MCF 10A (cell line): ENCODE measurements around the gene KIF15. TPM values are rescaled to one million over a fixed set of nuclear protein-coding genes. Genes with fewer than 3 reads are reported as not detected.

Source experiments
- BruUV-seq: library from RNA; stranded (reverse); fragments of 400-500 nt; replicated peaks from 2 replicates; lab custom pipeline; 2021; lab: Mats Ljungman, UMichigan
- CTCF ChIA-PET: fragments of 300-600 bp; sonication (Branson Sonifier 250); formaldehyde crosslinking; extraction: SDS; loops from one replicate; lab custom pipeline; 2021; ENCODE audit warnings: antibody characterized with exemption, inconsistent platforms; lab: Yijun Ruan, JAX
- POLR2A ChIA-PET: fragments of 300-600, 350-650 bp; sonication (Branson Sonifier 250); formaldehyde crosslinking; extraction: SDS; loops from one replicate; lab custom pipeline; 2020; ENCODE audit warnings: antibody characterized with exemption, inconsistent platforms; lab: Yijun Ruan, JAX
- DNase-seq: peaks from one replicate; pipeline ENCODE4 v3.0.0-alpha.2; 2018; ENCODE audit not compliant: unreplicated experiment
- H3K27ac Mint-ChIP-seq: one replicate; pipeline ENCODE4 v1.8.0; 2022; ENCODE audit warnings: mild to moderate bottlenecking, low read depth, mixed read lengths; ENCODE audit not compliant: unreplicated experiment
- H3K27me3 Mint-ChIP-seq: one replicate; pipeline ENCODE4 v1.8.0; 2022; ENCODE audit warnings: mixed read lengths; ENCODE audit not compliant: insufficient read depth, unreplicated experiment
- H3K36me3 Mint-ChIP-seq: one replicate; pipeline ENCODE4 v1.8.0; 2022; ENCODE audit warnings: mild to moderate bottlenecking, moderate library complexity, mixed read lengths; ENCODE audit not compliant: insufficient read depth, unreplicated experiment
- H3K4me1 Mint-ChIP-seq: one replicate; pipeline ENCODE4 v1.8.0; 2022; ENCODE audit warnings: mixed read lengths; ENCODE audit not compliant: insufficient read depth, unreplicated experiment
- H3K4me3 Mint-ChIP-seq: one replicate; pipeline ENCODE4 v1.8.0; 2022; ENCODE audit warnings: mild to moderate bottlenecking, moderate library complexity, mixed read lengths; ENCODE audit not compliant: unreplicated experiment
- H3K9me3 Mint-ChIP-seq: one replicate; pipeline ENCODE4 v1.8.0; 2022; ENCODE audit warnings: mixed read lengths; ENCODE audit not compliant: unreplicated experiment
- intact Hi-C: fragments of 100-400 bp; cut with micrococcal nuclease; formaldehyde crosslinking; loops from 2 replicates; pipeline ENCODE4 v1.14.1; 2022
- total RNA-seq: library from RNA; stranded (reverse); gene quantifications from 2 replicates; pipeline ENCODE4 v1.2.3, GENCODE V29; 2022
- TF ChIP-seq, protein P1 (sequence below): fragments of 200-600 bp; IDR thresholded peaks from one replicate; pipeline ENCODE4 v1.8.0; 2022; ENCODE audit warnings: antibody characterized with exemption, mild to moderate bottlenecking; ENCODE audit not compliant: unreplicated experiment

KIF15 gene
- total RNA-seq, 1 experiment from 2014 or later, result 10.6 TPM

DNA sequence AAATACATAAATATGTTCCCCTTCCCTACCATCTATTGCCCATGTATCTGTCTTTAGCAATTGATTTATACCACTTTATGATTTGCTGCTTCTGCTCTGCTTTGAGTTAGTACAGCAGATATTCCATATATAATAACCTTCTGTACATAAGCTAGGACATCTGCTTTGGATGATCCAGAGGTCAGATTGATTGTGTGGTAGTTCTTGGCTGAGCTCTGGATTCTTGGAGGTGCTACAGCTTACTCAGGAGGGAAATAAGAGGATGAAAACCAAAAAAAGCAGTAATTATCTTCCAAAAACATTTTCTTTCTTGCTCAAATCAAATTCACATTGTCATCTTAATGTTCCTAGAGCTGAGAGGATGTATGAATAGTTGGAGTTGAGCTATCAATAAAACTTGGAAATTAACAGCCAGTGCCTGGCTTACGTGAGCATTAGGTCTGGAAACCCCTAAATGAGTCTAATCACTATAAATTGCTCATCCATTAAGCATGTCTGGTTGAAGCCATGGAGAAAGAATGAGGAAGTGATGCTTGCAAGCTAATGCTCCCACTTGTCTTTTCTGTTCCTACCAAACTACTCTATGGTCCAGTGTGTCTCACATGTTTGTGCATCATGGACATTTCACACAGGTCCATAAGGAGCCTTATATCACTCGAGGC is 63.8 kb downstream of the KIF15 start:
- no peak overlapping the region for H3K27ac Mint-ChIP-seq
- peaks cover under 1% of the 10 kb centered on the region for H3K36me3 Mint-ChIP-seq
- no peak overlapping the region for H3K4me3 Mint-ChIP-seq
- no TSS peak for BruUV-seq
- POLR2A ChIA-PET, result interaction anchor here (1.3 kb wide), 1 partner anchor 8 kb away, joined by 4 read pairs; no protein-coding TSS in a partner anchor
- H3K4me1 Mint-ChIP-seq, result no peaks in the 10 kb centered on the region
- intact Hi-C loops, result no loop called here
- H3K9me3 Mint-ChIP-seq, result no peaks in the 10 kb centered on the region
- no peak for DNase-seq
- no peaks in the 10 kb centered on the region for H3K27me3 Mint-ChIP-seq
- TF ChIP-seq, protein P1, sequence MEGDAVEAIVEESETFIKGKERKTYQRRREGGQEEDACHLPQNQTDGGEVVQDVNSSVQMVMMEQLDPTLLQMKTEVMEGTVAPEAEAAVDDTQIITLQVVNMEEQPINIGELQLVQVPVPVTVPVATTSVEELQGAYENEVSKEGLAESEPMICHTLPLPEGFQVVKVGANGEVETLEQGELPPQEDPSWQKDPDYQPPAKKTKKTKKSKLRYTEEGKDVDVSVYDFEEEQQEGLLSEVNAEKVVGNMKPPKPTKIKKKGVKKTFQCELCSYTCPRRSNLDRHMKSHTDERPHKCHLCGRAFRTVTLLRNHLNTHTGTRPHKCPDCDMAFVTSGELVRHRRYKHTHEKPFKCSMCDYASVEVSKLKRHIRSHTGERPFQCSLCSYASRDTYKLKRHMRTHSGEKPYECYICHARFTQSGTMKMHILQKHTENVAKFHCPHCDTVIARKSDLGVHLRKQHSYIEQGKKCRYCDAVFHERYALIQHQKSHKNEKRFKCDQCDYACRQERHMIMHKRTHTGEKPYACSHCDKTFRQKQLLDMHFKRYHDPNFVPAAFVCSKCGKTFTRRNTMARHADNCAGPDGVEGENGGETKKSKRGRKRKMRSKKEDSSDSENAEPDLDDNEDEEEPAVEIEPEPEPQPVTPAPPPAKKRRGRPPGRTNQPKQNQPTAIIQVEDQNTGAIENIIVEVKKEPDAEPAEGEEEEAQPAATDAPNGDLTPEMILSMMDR, result no peak
- CTCF ChIA-PET, result interaction anchor here (1.2 kb wide), 1 partner anchor 10 kb away, joined by 3 read pairs; no protein-coding TSS in a partner anchor

GRCh38 chr3:44827196-44827595 is 65.6 kb downstream of the KIF15 start:
- intact Hi-C loops, result no loop called here
- peaks cover 10% of the 10 kb centered on the region for H3K36me3 Mint-ChIP-seq
- no peak overlapping the region for H3K27ac Mint-ChIP-seq
- no peaks in the 10 kb centered on the region for H3K4me1 Mint-ChIP-seq
- no peak overlapping the region for H3K4me3 Mint-ChIP-seq
- H3K9me3 Mint-ChIP-seq, result no peaks in the 10 kb centered on the region
- no peaks in the 10 kb centered on the region for H3K27me3 Mint-ChIP-seq
- TF ChIP-seq, protein P1, result no peak
- DNase-seq, result no peak
- BruUV-seq, result no TSS peak
- POLR2A ChIA-PET, result interaction anchor here (1.3 to 1.9 kb wide), 2 partner anchors 17 to 33 kb away, joined by 3 to 4 read pairs; no protein-coding TSS in a partner anchor
- CTCF ChIA-PET, result interaction anchor here (1.2 kb wide), 1 partner anchor 23 kb away, joined by 3 read pairs; no protein-coding TSS in a partner anchor

DNA sequence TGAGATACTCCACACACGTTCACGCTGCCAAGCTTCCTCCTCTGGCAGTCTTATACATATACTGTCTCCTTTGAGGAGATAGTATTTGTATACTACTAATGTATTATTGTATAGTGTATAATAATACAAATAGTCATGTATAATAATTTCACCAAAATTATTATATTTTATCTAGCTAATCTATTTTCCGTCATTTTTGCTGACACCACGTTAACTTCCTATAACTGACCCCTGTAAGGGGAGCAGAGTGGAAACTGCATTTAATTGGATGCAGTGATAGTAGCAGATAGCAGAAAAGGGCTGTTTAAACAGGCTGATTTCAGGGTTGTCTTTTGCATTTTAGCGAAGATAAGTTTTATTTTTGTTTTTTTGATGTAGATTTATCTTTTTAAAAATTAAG is 69.6 kb downstream of the KIF15 start:
- DNase-seq, result no peak
- no peaks in the 10 kb centered on the region for H3K27me3 Mint-ChIP-seq
- no peak overlapping the region for H3K4me3 Mint-ChIP-seq
- TF ChIP-seq, protein P1, result no peak
- ChIA-PET CTCF (interaction anchor here (1.3 to 2.4 kb wide), 2 partner anchors 11 to 152 kb away, joined by 5 to 6 read pairs; no protein-coding TSS in a partner anchor), POLR2A (interaction anchor here (0.5 kb wide), 1 partner anchor 507 kb away, joined by 4 read pairs; no protein-coding TSS in a partner anchor)
- peaks cover 8% of the 10 kb centered on the region for H3K9me3 Mint-ChIP-seq
- H3K36me3 Mint-ChIP-seq, result peaks cover 13% of the 10 kb centered on the region
- H3K27ac Mint-ChIP-seq, result no peak overlapping the region
- no peaks in the 10 kb centered on the region for H3K4me1 Mint-ChIP-seq
- no TSS peak for BruUV-seq
- intact Hi-C loops, result no loop called here

- H3K27me3 Mint-ChIP-seq, result no peaks in the 10 kb centered on the region
- ChIA-PET POLR2A (interaction anchor here (0.7 to 0.8 kb wide), 2 partner anchors 21 to 144 kb away, joined by 3 read pairs; no protein-coding TSS in a partner anchor), CTCF (interaction anchor here (0.5 to 2.4 kb wide), 3 partner anchors 10 to 151 kb away, joined by 3 to 6 read pairs (median 5); no protein-coding TSS in a partner anchor)
- TF ChIP-seq, protein P1, result no peak
- no TSS peak for BruUV-seq
- H3K4me3 Mint-ChIP-seq, result no peak overlapping the region
- H3K27ac Mint-ChIP-seq, result no peak overlapping the region
- no peak for DNase-seq
- intact Hi-C loops, result no loop called here
- H3K4me1 Mint-ChIP-seq, result no peaks in the 10 kb centered on the region
- peaks cover 8% of the 10 kb centered on the region for H3K9me3 Mint-ChIP-seq
- peaks cover 20% of the 10 kb centered on the region for H3K36me3 Mint-ChIP-seq
Observed at GRCh38 chr3:44832032-44832431, 70.4 kb downstream of the KIF15 start.
